ENCODE results near the gene JAGN1.
"Not testable (repeated sequence)": the region's sequence is repeated elsewhere in the genome, so short reads cannot be mapped to it uniquely, and the experiment has no call there.

Gene JAGN1

GRCh38 chr3:9918261-9919038 lies 28.0 kb downstream of the JAGN1 start:
- FAIRE-seq = no peak

GRCh38 chr3:9928158-9928557 lies 37.7 kb downstream of the JAGN1 start:
- FAIRE-seq = no peak

- no peak for FAIRE-seq
Observed at GRCh38 chr3:9930804-9931418, 40.5 kb downstream of the JAGN1 start.

GRCh38 chr3:9932535-9932842 lies 42.1 kb downstream of the JAGN1 start:
- no peak for FAIRE-seq

- no peak for FAIRE-seq
Observed at GRCh38 chr3:9932843-9933560, 42.6 kb downstream of the JAGN1 start.

- FAIRE-seq = no peak
Observed at GRCh38 chr3:9933561-9934234, 43.3 kb downstream of the JAGN1 start, which contains the start of gene CRELD1. CRELD1 (plus strand) TSS chr3:9933834; CDS start chr3:9934439, 605 bp downstream.

- FAIRE-seq = no peak
Observed at GRCh38 chr3:9934235-9934621, 43.8 kb downstream of the JAGN1 start.

- FAIRE-seq = no peak
Observed at GRCh38 chr3:9934993-9935392, 44.6 kb downstream of the JAGN1 start.

- FAIRE-seq = no peak
Observed at GRCh38 chr3:9935966-9936510, 45.6 kb downstream of the JAGN1 start.

GRCh38 chr3:9937486-9938238 lies 47.3 kb downstream of the JAGN1 start:
- no peak for FAIRE-seq

- FAIRE-seq = no peak
Observed at GRCh38 chr3:9938966-9939365, 48.6 kb downstream of the JAGN1 start.

GRCh38 chr3:9939906-9940305 lies 49.5 kb downstream of the JAGN1 start:
- FAIRE-seq = not testable (repeated sequence)

GRCh38 chr3:9940746-9941145 lies 50.3 kb downstream of the JAGN1 start:
- FAIRE-seq = no peak

GRCh38 chr3:9942164-9942563 lies 51.8 kb downstream of the JAGN1 start:
- no peak for FAIRE-seq

GRCh38 chr3:9942934-9943690 lies 52.7 kb downstream of the JAGN1 start:
- no peak for FAIRE-seq
